Raji (cell line): Measurements from ENCODE around the gene SKIC8.

ENCODE experiments used
- POLR2A ChIP-seq: IDR thresholded peaks from 2 replicates; pipeline ENCODE4 v1.6.1; 2011; ENCODE audit warnings: low read depth, low read length, control low read depth; ENCODE audit not compliant: insufficient read depth

Gene SKIC8

GRCh38 chr15:78257681-78258080, 41.7 kb downstream of the SKIC8 start:
- no peak for TF ChIP-seq POLR2A

- TF ChIP-seq POLR2A, result no peak
These were observed 43.4 kb downstream of the SKIC8 start for GRCh38 chr15:78256044-78256437.

GRCh38 chr15:78255421-78256043, 43.9 kb downstream of the SKIC8 start:
- no peak for TF ChIP-seq POLR2A

- TF ChIP-seq POLR2A, result no peak
These were observed 48.3 kb downstream of the SKIC8 start for GRCh38 chr15:78251136-78251535.

- TF ChIP-seq POLR2A, result no peak
These were observed 50.3 kb downstream of the SKIC8 start for GRCh38 chr15:78249131-78249530.

- no peak for TF ChIP-seq POLR2A
These were observed 51.5 kb downstream of the SKIC8 start for GRCh38 chr15:78247911-78248310.

- TF ChIP-seq POLR2A, result no peak
These were observed 54.5 kb downstream of the SKIC8 start for GRCh38 chr15:78244893-78245292.

GRCh38 chr15:78244101-78244500, 55.3 kb downstream of the SKIC8 start:
- no peak for TF ChIP-seq POLR2A

- TF ChIP-seq POLR2A, result no peak
These were observed 55.9 kb downstream of the SKIC8 start for GRCh38 chr15:78243491-78243941.

GRCh38 chr15:78243058-78243457, 56.4 kb downstream of the SKIC8 start:
- TF ChIP-seq POLR2A, result no peak

GRCh38 chr15:78242128-78242527, 57.3 kb downstream of the SKIC8 start:
- no peak for TF ChIP-seq POLR2A

- TF ChIP-seq POLR2A, result no peak
These were observed 58.4 kb downstream of the SKIC8 start for GRCh38 chr15:78241017-78241416.

GRCh38 chr15:78239811-78240210, 59.6 kb downstream of the SKIC8 start:
- no peak for TF ChIP-seq POLR2A

- TF ChIP-seq POLR2A, result no peak
These were observed 62.3 kb downstream of the SKIC8 start for GRCh38 chr15:78237146-78237545.

- TF ChIP-seq POLR2A, result no peak
These were observed 62.9 kb downstream of the SKIC8 start for GRCh38 chr15:78236491-78236890.

GRCh38 chr15:78234515-78235040, 64.8 kb downstream of the SKIC8 start, which contains the start of gene ACSBG1:
TSS of gene ACSBG1 (minus strand) at chr15:78234565. CDS start at chr15:78234501, 64 bp downstream.
- no peak for TF ChIP-seq POLR2A

- no peak for TF ChIP-seq POLR2A
These were observed 65.9 kb downstream of the SKIC8 start for GRCh38 chr15:78233496-78233895.
